Fibroblast of mammary gland (primary cell): ENCODE measurements around the gene OPN5.

Experiments
- DNase-seq: peaks from one replicate; pipeline ENCODE4 v3.0.0-alpha.2; 2010; ENCODE audit warnings: low read depth
- H3K4me3 ChIP-seq: 2 replicates; pipeline ENCODE4 v1.5.1; 2011; ENCODE audit warnings: low read depth, mild to moderate bottlenecking, low read length, moderate library complexity; ENCODE audit not compliant: control insufficient read depth
- TF ChIP-seq, protein P1 (sequence below): conservative IDR thresholded peaks from 2 replicates; pipeline ENCODE4 v1.5.1; 2011; ENCODE audit warnings: low read depth, low read length, inconsistent platforms; ENCODE audit not compliant: control insufficient read depth, insufficient read depth

Gene OPN5

DNA sequence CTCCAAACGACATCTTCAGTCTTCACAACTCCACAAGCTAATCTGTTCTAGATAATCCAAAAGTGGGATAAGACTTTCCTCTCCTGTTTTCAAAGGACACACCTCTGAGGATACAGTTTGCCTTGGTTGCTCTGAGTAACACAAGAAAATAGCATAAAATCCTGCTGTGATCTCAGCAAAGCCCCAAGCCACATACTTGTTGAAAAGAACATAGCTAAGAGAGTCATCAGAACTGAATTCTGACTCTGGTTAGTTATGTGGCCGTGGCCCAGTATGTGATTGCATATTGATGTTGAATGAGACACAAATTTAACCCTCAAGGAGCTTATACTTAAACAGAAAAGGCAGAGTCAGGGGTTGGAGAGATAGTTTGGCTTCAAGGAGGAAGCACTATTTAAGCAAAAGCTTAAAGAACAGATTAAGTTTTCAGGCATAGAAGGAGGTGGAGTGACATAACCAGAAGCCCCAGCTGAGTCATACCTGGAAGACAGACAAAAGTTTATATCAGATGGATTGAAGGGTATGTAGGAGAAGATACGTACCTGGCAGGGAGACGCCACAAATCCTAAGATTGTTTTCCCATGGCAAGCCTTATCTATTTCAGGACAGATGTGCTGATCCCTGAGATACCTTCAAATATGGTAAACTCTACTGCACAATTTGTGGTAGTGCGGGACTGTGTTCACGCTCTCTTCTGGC, 41.2 kb downstream of the OPN5 start:
- TF ChIP-seq, protein P1, sequence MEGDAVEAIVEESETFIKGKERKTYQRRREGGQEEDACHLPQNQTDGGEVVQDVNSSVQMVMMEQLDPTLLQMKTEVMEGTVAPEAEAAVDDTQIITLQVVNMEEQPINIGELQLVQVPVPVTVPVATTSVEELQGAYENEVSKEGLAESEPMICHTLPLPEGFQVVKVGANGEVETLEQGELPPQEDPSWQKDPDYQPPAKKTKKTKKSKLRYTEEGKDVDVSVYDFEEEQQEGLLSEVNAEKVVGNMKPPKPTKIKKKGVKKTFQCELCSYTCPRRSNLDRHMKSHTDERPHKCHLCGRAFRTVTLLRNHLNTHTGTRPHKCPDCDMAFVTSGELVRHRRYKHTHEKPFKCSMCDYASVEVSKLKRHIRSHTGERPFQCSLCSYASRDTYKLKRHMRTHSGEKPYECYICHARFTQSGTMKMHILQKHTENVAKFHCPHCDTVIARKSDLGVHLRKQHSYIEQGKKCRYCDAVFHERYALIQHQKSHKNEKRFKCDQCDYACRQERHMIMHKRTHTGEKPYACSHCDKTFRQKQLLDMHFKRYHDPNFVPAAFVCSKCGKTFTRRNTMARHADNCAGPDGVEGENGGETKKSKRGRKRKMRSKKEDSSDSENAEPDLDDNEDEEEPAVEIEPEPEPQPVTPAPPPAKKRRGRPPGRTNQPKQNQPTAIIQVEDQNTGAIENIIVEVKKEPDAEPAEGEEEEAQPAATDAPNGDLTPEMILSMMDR, result no peak
- no peak overlapping the region for H3K4me3 ChIP-seq
- DNase-seq, result peak; percentile 9

DNA sequence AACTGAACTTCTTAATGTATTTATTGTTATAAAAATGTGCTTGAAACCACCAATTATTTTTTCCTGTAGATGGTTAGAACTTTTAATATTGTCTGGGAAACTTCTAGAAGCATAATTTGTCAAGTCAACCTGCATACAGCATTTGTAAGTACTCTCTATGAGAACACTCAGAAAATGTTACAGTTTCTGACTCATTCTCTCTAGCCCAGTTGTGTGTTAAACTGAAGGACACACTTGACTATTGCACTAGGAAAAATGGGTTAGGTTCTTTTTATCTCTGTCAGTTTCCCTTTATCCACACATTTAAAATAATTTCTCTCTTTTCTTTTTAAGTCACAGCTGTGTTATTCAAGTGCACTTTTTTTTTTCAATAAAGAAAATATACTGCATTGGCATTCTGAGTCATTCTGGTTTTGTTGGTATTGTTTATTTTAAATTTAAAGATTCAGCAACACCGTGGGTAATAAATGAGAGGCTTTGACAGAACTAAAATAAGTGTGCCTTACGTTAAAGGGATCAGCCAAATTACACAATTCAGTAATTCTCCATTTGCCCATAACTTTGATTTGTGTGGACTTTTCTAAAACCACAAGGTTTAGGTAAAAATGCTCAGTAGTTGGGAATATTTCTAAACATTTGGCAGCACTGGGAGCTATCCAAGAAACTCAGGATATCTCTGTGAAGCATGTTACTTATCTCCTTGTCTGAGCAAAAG, 50.7 kb downstream of the OPN5 start:
- DNase-seq, result peak; percentile 41
- no peak overlapping the region for H3K4me3 ChIP-seq
- TF ChIP-seq, protein P1, result no peak

DNA sequence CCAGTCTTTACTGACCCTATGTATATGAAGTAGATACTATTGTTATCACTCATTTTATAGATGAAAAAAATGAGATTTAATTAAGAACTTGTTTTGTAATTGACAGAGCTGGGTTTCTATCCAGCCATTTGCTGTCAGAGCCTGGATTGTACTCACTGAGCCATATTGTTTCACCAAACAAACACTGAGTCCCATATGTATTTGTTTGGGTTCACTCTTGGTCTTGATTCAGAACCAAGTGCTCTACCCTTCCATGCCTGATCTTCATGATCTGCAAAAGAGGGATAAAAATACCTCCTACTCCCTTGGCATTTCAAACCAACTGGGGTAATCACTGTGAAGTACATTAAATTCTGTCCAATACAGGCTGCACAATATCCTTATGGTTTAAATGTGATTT, 52.4 kb downstream of the OPN5 start:
- no peak for DNase-seq
- TF ChIP-seq, protein P1, result no peak
- H3K4me3 ChIP-seq, result no peak overlapping the region

DNA sequence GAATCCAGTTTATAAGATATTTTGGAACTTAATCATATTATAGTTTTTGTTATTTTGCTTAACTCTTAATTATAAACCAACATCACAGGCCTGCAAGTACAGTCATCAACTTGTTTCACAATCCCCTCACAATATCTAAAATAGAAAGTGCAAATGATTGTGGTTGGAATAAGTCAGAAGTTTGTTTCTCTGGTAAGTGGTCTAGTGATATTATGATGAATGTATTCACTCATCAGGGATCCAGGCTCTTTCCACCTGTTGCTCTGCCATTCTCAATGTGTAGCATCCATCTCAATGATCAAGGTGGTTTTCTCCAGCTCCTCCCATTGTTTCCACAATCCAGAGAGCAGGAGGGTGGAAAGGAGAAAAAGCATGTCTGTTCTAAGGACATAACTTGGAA, 54.2 kb downstream of the OPN5 start:
- no peak overlapping the region for H3K4me3 ChIP-seq
- peak; percentile 5 for DNase-seq
- TF ChIP-seq, protein P1, result no peak

DNA sequence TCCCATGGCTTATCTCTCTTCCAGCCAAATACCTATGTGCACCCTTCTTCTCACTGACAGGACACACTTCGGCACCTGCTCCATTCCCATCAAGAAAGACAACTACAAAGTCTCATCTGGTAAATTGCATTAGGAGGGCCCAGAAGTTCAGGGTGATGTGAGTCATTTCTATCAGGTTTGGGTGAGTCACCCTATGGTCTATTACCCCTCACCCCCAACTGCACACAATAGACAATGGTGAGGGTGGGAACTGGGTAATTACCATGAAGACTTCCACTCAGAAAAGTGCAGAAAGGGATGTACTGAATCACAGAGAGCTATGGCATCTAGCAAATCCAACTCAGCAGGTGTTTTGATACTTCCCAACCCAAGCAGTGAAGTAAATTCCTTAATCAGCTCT, 54.8 kb downstream of the OPN5 start:
- TF ChIP-seq, protein P1, result no peak
- H3K4me3 ChIP-seq, result no peak overlapping the region
- no peak for DNase-seq

DNA sequence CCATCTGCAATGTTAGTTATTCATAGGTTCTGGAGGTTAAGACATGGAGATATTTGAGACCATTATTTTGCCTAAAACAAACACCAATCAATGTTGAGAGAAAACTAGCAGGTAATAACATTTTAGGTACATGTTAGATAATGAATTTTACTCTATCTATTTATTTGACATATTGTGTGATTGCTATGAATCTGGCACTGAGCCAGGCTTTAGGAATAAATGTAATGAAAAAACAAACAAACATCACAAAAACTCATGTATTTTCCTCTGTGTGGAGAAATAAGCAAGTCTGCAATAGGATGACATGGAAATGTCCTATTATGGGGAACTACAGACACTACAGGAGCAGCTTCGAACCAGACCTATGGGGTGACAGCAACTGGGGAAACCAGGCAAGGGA, 57.8 kb downstream of the OPN5 start:
- no peak overlapping the region for H3K4me3 ChIP-seq
- no peak for DNase-seq
- TF ChIP-seq, protein P1, result no peak
